GM23248 (cell line): Measurements from ENCODE around the gene ADM. TPM values are rescaled to one million over a fixed set of nuclear protein-coding genes. Genes with fewer than 3 reads are reported as not detected.

Experiments used
- DNase-seq: peaks from one replicate; pipeline ENCODE4 v3.0.0-alpha.2; 2015
- H2AFZ ChIP-seq: fragments of 200-600 bp; sonication (generic); 2 replicates; pipeline ENCODE4 v1.6.1; 2016; ENCODE audit warnings: antibody characterized with exemption
- H3F3A ChIP-seq: fragments of 200-600 bp; sonication (generic); 2 replicates; pipeline ENCODE4 v1.6.1; 2016; ENCODE audit warnings: mild to moderate bottlenecking, antibody characterized with exemption, mixed run types; ENCODE audit not compliant: insufficient read depth
- H3K27ac ChIP-seq: fragments of 200-600 bp; sonication (generic); 2 replicates; pipeline ENCODE4 v1.5.1; 2016; ENCODE audit warnings: mild to moderate bottlenecking
- H3K27me3 ChIP-seq: fragments of 200-600 bp; sonication (generic); replicated peaks from 2 replicates; pipeline ENCODE4 v1.6.1; 2016; ENCODE audit warnings: mild to moderate bottlenecking; ENCODE audit not compliant: insufficient read depth
- H3K36me3 ChIP-seq: fragments of 200-600 bp; sonication (generic); 2 replicates; pipeline ENCODE4 v1.6.1; 2016; ENCODE audit warnings: low read depth, mild to moderate bottlenecking
- H3K4me1 ChIP-seq: fragments of 200-600 bp; sonication (generic); 2 replicates; pipeline ENCODE4 v1.6.1; 2016; ENCODE audit warnings: mild to moderate bottlenecking; ENCODE audit not compliant: insufficient read depth
- H3K4me2 ChIP-seq: fragments of 200-600 bp; sonication (generic); one replicate; pipeline ENCODE4 v1.6.1; 2016; ENCODE audit warnings: mild to moderate bottlenecking; ENCODE audit not compliant: unreplicated experiment
- H3K4me3 ChIP-seq: fragments of 200-600 bp; sonication (generic); 2 replicates; pipeline ENCODE4 v1.5.1; 2016; ENCODE audit warnings: mild to moderate bottlenecking
- H3K79me2 ChIP-seq: fragments of 200-600 bp; sonication (generic); 2 replicates; pipeline ENCODE4 v1.6.1; 2016; ENCODE audit warnings: mild to moderate bottlenecking; ENCODE audit not compliant: insufficient read depth
- H3K9ac ChIP-seq: fragments of 200-600 bp; sonication (generic); 2 replicates; pipeline ENCODE4 v1.6.1; 2016; ENCODE audit warnings: mild to moderate bottlenecking
- H3K9me2 ChIP-seq: fragments of 200-600 bp; sonication (generic); 2 replicates; pipeline ENCODE4 v1.6.1; 2016; ENCODE audit warnings: mixed run types, mild to moderate bottlenecking, moderate library complexity; ENCODE audit not compliant: insufficient read depth
- H3K9me3 ChIP-seq: fragments of 200-600 bp; sonication (generic); one replicate; pipeline ENCODE4 v1.6.1; 2017; ENCODE audit warnings: low read depth
- H4K20me1 ChIP-seq: fragments of 200-600 bp; sonication (generic); 2 replicates; pipeline ENCODE4 v1.6.0; 2016; ENCODE audit not compliant: insufficient read depth
- EZH2 ChIP-seq: fragments of 200-600 bp; sonication (generic); IDR thresholded peaks from 2 replicates; pipeline ENCODE4 v1.6.1; 2018; ENCODE audit warnings: antibody characterized with exemption, mild to moderate bottlenecking; ENCODE audit not compliant: insufficient read depth, poor library complexity, severe bottlenecking
- EZH2phosphoT487 ChIP-seq: fragments of 200-600 bp; sonication (generic); IDR thresholded peaks from 2 replicates; pipeline ENCODE4 v1.6.1; 2018; ENCODE audit warnings: antibody characterized with exemption, moderate library complexity, mild to moderate bottlenecking, low read depth; ENCODE audit not compliant: insufficient read depth
- WGBS, 2 experiments: methylation state at CpG; one replicate each; pipeline ENCODE4 v1.1.6; 2015 to 2017; ENCODE audit warnings: low lambda C conversion rate in 2 of 2, low coverage in 1 of 2; ENCODE audit errors: missing lambda C conversion rate in 2 of 2; 5-methylcytosine and 5-hydroxymethylcytosine counted together
- in situ Hi-C: fragments of 300-500 bp; cut with MboI; formaldehyde crosslinking; loops from 2 replicates; pipeline ENCODE4 v1.15.0; 2020
- polyA plus RNA-seq: library from polyadenylated mRNA; unstranded; fragments of >200 nt; fragmentation: Nextera tagmentation; extraction: Ambion mirVana; gene quantifications from 2 replicates; pipeline ENCODE4 v1.2.1, GENCODE V29; 2016
- total RNA-seq: library from RNA; depleted of rRNA; stranded (reverse); fragments of >200 nt; shearing (Covaris generic); gene quantifications from 2 replicates; pipeline ENCODE4 v1.2.3, GENCODE V29; 2014

The ADM gene
- total and polyA plus RNA-seq, 2 experiments from 2014 or later: 451 to 551 TPM

DNA sequence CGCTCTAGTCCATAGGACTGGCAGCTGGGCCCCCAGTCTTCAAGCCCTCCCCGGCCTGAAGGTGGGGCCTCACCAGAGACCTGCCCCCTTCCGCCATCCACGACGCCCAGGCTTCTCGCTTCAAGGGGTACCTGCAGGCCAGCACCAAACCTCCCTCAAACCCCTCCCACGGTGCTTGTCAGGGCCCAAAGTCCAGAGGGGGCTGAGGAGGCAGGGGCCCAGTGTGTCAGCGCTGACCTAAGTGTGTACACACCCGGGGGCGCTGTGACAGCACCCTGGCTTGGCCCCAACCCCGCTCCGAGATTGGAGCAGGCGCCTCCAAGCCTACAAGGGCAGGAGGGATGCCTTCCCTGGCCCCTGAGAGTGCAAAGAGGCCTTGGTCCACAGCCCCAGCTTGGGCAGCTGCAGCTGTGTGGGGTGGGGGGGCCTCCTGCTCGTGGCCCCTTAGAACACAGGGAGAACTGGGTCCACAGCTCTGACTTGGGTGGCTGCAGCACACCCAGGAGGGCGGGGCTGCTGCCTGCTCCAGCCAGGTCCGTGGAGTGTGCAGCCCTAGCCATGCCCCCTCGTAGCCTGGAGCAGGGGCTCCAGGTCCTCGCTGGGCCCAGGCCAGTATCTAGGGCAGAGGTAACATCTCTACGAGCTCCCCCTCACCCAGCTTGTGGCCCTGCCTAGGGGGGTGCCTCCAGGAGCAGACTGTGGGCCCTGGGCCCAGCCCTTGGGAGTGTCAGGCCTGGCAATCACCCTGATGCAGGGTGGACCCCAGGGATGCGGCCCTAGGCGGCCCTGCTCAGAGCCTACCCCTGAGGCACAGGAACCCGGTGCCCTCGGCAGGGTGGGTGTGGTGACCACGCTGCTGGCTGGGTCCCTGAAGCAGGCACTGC lies 15.8 kb upstream of the ADM start:
- Histone ChIP-seq H3K9me2 (no peaks in the 10 kb centered on the region), H2AFZ (no peak overlapping the region), H3K79me2 (peaks cover 91% of the 10 kb centered on the region), H3K27ac (no peak overlapping the region), H3K9ac (no peak overlapping the region), H3K4me2 (no peak overlapping the region), H3K27me3 (no peaks in the 10 kb centered on the region), H3K4me1 (peaks cover 15% of the 10 kb centered on the region), H3K4me3 (no peak overlapping the region), H3F3A (peaks cover 16% of the 10 kb centered on the region), H3K9me3 (no peaks in the 10 kb centered on the region), H3K36me3 (no peaks in the 10 kb centered on the region), H4K20me1 (0 out of 2 replicates have a peak, but pooled peaks cover 4% of the 10 kb centered on the region)
- in situ Hi-C loops: no loop called here
- 85 to 87% methylated on average over 18 to 24 of the region's 24 CpGs for WGBS, 2 experiments
- TF ChIP-seq EZH2 (no peak), EZH2phosphoT487 (no peak)
- no peak for DNase-seq

DNA sequence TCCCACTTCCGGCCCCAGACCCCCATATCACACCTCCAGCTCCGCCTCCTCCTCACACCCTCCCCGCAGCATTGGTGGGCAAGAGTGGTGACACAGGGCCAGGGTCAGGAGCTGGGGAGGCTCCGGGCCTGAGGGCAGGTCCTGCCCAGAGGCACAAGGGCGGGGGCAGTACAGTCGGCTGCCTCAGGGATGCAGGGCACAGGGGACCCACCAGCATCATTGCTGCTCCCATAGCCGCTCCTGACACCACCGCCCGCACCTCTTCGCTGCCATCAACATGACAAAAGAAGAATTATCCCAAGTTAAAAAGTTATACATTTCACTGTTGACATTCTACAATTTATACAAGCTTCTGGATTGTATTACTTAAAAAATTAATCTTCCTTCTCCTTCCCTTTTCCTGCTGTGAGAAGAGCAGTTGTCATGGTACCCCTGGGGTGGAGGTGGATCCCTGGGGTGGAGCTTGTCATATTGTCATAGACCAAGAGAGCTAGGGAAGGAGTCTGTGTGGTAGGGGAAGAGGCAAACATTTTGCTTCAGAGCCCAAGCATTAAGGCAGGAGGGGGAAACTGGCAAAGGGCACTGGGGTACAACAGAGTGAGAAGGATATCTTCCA lies 15.0 kb upstream of the ADM start:
- TF ChIP-seq EZH2phosphoT487 (no peak), EZH2 (no peak)
- Histone ChIP-seq H3K4me3 (no peak overlapping the region), H3K79me2 (peaks cover 86% of the 10 kb centered on the region), H2AFZ (no peak overlapping the region), H3K27me3 (no peaks in the 10 kb centered on the region), H3K4me1 (peaks cover 17% of the 10 kb centered on the region), H4K20me1 (no peaks in the 10 kb centered on the region), H3K9me3 (no peaks in the 10 kb centered on the region), H3F3A (peaks cover 19% of the 10 kb centered on the region), H3K9me2 (no peaks in the 10 kb centered on the region), H3K4me2 (no peak overlapping the region), H3K9ac (no peak overlapping the region), H3K36me3 (no peaks in the 10 kb centered on the region), H3K27ac (no peak overlapping the region)
- WGBS, 2 experiments: 86 to 92% methylated on average over 10 of the region's 10 CpGs
- in situ Hi-C loops: no loop called here
- no peak for DNase-seq

DNA sequence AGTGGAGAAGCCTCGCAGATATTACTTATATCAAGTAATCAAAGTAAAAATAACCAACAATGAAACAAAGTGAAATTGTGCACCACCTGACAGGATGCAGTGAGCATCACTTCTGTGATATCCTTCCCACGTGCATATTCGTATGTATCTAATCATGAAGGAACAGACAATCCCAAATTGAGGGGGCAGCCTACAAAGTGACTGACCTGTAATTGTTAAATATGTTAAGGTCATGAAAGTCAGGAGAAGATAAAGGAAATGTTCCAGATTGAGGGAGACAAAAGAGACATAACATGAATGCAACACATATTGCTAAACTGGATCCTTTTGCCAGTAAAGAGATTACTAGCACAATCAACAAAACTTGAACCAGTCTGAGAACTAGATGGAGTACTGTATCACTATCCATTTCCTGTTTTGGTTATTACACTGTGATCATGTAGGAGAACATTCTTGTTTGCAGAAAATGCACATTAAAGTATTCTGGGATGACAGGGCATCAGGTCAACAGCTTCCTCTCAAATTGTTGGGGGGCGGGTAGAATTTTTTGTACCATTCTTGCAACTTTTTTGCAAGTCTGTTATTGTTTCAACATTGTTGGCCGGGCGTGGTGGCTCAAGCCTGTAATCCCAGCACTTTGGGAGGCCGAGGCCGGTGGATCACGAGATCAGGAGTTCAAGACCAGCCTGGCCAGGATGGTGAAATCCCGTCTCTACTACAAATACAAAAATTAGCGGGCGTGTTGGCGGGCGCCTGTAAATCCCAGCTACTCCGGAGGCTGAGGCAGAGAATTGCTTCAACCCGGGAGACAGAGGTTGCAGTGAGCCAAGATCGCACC lies 12.9 kb upstream of the ADM start:
- no peaks in the 10 kb centered on the region for H3K9me2 ChIP-seq
- peaks cover 82% of the 10 kb centered on the region for H3K79me2 ChIP-seq
- H2AFZ ChIP-seq: no peak overlapping the region
- in situ Hi-C loops: no loop called here
- H3K4me2 ChIP-seq: peak overlapping the region; percentile 100
- WGBS, 2 experiments: 84 to 86% methylated on average over 17 of the region's 17 CpGs
- H3K4me1 ChIP-seq: peaks cover 24% of the 10 kb centered on the region
- no peaks in the 10 kb centered on the region for H3K36me3 ChIP-seq
- no peak for DNase-seq
- peaks cover 40% of the 10 kb centered on the region for H3F3A ChIP-seq
- no peaks in the 10 kb centered on the region for H3K27me3 ChIP-seq
- H3K9me3 ChIP-seq: no peaks in the 10 kb centered on the region
- no peaks in the 10 kb centered on the region for H4K20me1 ChIP-seq
- H3K9ac ChIP-seq: no peak overlapping the region
- peak overlapping the region; percentile 90 for H3K27ac ChIP-seq
- TF ChIP-seq EZH2: no peak
- TF ChIP-seq EZH2phosphoT487: no peak
- peak overlapping the region; percentile 89 for H3K4me3 ChIP-seq
